GM12865 (cell line): ENCODE measurements around the gene UBXN7.
"Not testable (repeated sequence)": the region's sequence is repeated elsewhere in the genome, so short reads cannot be mapped to it uniquely, and the experiment has no call there.

Source experiments
- DNase-seq: peaks from one replicate; pipeline ENCODE4 v3.0.0; 2010; ENCODE audit warnings: low read depth
- H3K4me3 ChIP-seq: 2 replicates; pipeline ENCODE4 v1.5.1; 2011; ENCODE audit warnings: mild to moderate bottlenecking, low read depth, low read length, control low read depth
- CTCF ChIP-seq: IDR thresholded peaks from 2 replicates; pipeline ENCODE4 v1.5.1; 2011; ENCODE audit warnings: low read length, control low read depth, low read depth, inconsistent platforms; ENCODE audit not compliant: insufficient read depth; ENCODE audit errors: missing control alignments

The UBXN7 gene

GRCh38 chr3:196378146-196378841, 53.9 kb downstream of the UBXN7 start:
- H3K4me3 ChIP-seq: no peak overlapping the region
- DNase-seq: no peak
- no peak for TF ChIP-seq CTCF

- no peak for TF ChIP-seq CTCF
- no peak overlapping the region for H3K4me3 ChIP-seq
- no peak for DNase-seq
These were observed 54.9 kb downstream of the UBXN7 start for GRCh38 chr3:196377321-196377720.

- TF ChIP-seq CTCF: no peak
These were observed 66.5 kb downstream of the UBXN7 start for GRCh38 chr3:196365736-196366135.

GRCh38 chr3:196360586-196360985, 71.6 kb downstream of the UBXN7 start:
- DNase-seq: no peak
- no peak for TF ChIP-seq CTCF
- no peak overlapping the region for H3K4me3 ChIP-seq

More at GRCh38 chr3:196365736-196366135, 66.5 kb downstream of the UBXN7 start:
- H3K4me3 ChIP-seq: no peak overlapping the region
- DNase-seq: no peak

GRCh38 chr3:196358540-196358939, 73.7 kb downstream of the UBXN7 start:
- not testable (repeated sequence) for H3K4me3 ChIP-seq, DNase-seq

- no peak for DNase-seq
- TF ChIP-seq CTCF: no peak
- no peak overlapping the region for H3K4me3 ChIP-seq
These were observed 74.3 kb downstream of the UBXN7 start for GRCh38 chr3:196357905-196358304.

- no peak overlapping the region for H3K4me3 ChIP-seq
- no peak for DNase-seq
- TF ChIP-seq CTCF: no peak
These were observed 75.7 kb downstream of the UBXN7 start for GRCh38 chr3:196356556-196356955.

- DNase-seq: no peak
- TF ChIP-seq CTCF: no peak
- H3K4me3 ChIP-seq: no peak overlapping the region
These were observed 76.6 kb downstream of the UBXN7 start for GRCh38 chr3:196355668-196356067.
